Breast epithelium (tissue), 4 donors: ENCODE measurements around the gene TOR3A. TPM values are rescaled to one million over a fixed set of nuclear protein-coding genes. Genes with fewer than 3 reads are reported as not detected.
A peak's percentile ranks its signal among the peaks of the same experiment; 100 is the strongest.
"Not testable (repeated sequence)": the region's sequence is repeated elsewhere in the genome, so short reads cannot be mapped to it uniquely, and the experiment has no call there.

ENCODE experiments used
- DNase-seq, 2 donors: peaks; one replicate each; pipeline ENCODE4 v3.0.0-alpha.2; 2019; ENCODE audit warnings: low spot score in 2 of 2
- H3K27ac ChIP-seq, 2 donors: fragments of 200-600 bp; sonication (generic) in 1 of 2; one replicate each; pipeline ENCODE4 v1.5.1; 2016 to 2019; ENCODE audit warnings: mild to moderate bottlenecking in 1 of 2
- H3K27me3 ChIP-seq, 2 donors: fragments of 200-600 bp; sonication (generic) in 1 of 2; one replicate each; pipeline versions ENCODE4 v1.5.1 to v1.6.0; 2017 to 2019; ENCODE audit warnings: control low read depth in 1 of 2, mild to moderate bottlenecking in 1 of 2
- H3K36me3 ChIP-seq: fragments of 200-600 bp; one replicate; pipeline ENCODE4 v1.5.1; 2019
- H3K4me1 ChIP-seq, 2 donors: fragments of 200-600 bp; sonication (generic); one replicate each; pipeline ENCODE4 v1.5.1; 2016 to 2019; ENCODE audit warnings: control low read depth in 1 of 2
- H3K4me3 ChIP-seq, 3 donors: fragments of 200-600 bp; sonication (generic); 1 replicate in 2 of 3; 2 replicates in 1 of 3; pipeline ENCODE4 v1.5.1; 2016 to 2019; ENCODE audit warnings: mild to moderate bottlenecking in 3 of 3, moderate library complexity in 2 of 3
- H3K9me3 ChIP-seq, 2 donors: fragments of 200-600 bp; sonication (generic) in 1 of 2; one replicate each; pipeline ENCODE4 v1.5.1; 2016 to 2019; ENCODE audit warnings: control low read depth in 1 of 2
- CTCF ChIP-seq, 3 donors: fragments of 450-650 bp; IDR thresholded peaks; one replicate each; pipeline ENCODE4 v1.5.1; 2016 to 2017; ENCODE audit warnings: antibody characterized with exemption in 3 of 3, mild to moderate bottlenecking in 3 of 3, moderate library complexity in 3 of 3
- POLR2A ChIP-seq: fragments of 450-650 bp; IDR thresholded peaks from one replicate; pipeline ENCODE4 v1.6.1; 2016; ENCODE audit warnings: antibody characterized with exemption, mild to moderate bottlenecking, moderate library complexity
- POLR2AphosphoS5 ChIP-seq, 3 donors: sonication (generic); formaldehyde crosslinking; IDR thresholded peaks; one replicate each; pipeline ENCODE4 v1.6.1; 2017; ENCODE audit warnings: antibody characterized with exemption in 3 of 3
- intact Hi-C: fragments of 100-400 bp; cut with DNase I; formaldehyde crosslinking; loops from one replicate; pipeline ENCODE4 v1.15.1; 2023; ENCODE audit warnings: low total_unique reads
- total RNA-seq, 3 donors: library from RNA; depleted of rRNA; stranded (reverse); fragments of >200 nt; gene quantifications; one replicate each; pipeline ENCODE4 v1.1.0, GENCODE V29; 2016

The TOR3A gene
- total RNA-seq, 3 donors from 2014 or later = 32.8 to 50.5 (median 35.6) TPM

GRCh38 chr1:179126338-179127060 is 44.6 kb downstream of the TOR3A start:
- no peaks in the 10 kb centered on the region for H3K4me1 ChIP-seq
- peak overlapping the region in 1 of 2 donors; percentile 13 for H3K27ac ChIP-seq
- no peaks in the 10 kb centered on the region for H3K27me3 ChIP-seq
- H3K36me3 ChIP-seq = no peaks in the 10 kb centered on the region
- TF ChIP-seq POLR2AphosphoS5 (IDR thresholded peaks at IDR 0.05) (no peak), POLR2A (no peak), CTCF (IDR thresholded peaks at IDR 0.05) (no peak)
- intact Hi-C loops = no loop called here
- no peaks in the 10 kb centered on the region for H3K9me3 ChIP-seq
- no peak overlapping the region for H3K4me3 ChIP-seq
- DNase-seq = no peak

- Histone ChIP-seq H3K4me1 (no peaks in the 10 kb centered on the region), H3K27me3 (no peaks in the 10 kb centered on the region), H3K9me3 (no peaks in the 10 kb centered on the region), H3K4me3 (no peak overlapping the region), H3K27ac (peak overlapping the region in 1 of 2 donors; percentile 36), H3K36me3 (no peaks in the 10 kb centered on the region)
- no peak for TF ChIP-seq CTCF (IDR thresholded peaks at IDR 0.05)
- TF ChIP-seq POLR2A = no peak
- no peak for TF ChIP-seq POLR2AphosphoS5 (IDR thresholded peaks at IDR 0.05)
- intact Hi-C loops = no loop called here
- DNase-seq = no peak
Measured at GRCh38 chr1:179127163-179127895, 45.5 kb downstream of the TOR3A start.

GRCh38 chr1:179128520-179128919 is 46.6 kb downstream of the TOR3A start:
- Histone ChIP-seq H3K36me3 (no peaks in the 10 kb centered on the region), H3K4me3 (no peak overlapping the region), H3K4me1 (no peaks in the 10 kb centered on the region), H3K27ac (peak overlapping the region in 1 of 2 donors; percentile 4), H3K9me3 (no peaks in the 10 kb centered on the region), H3K27me3 (no peaks in the 10 kb centered on the region)
- intact Hi-C loops = no loop called here
- DNase-seq = no peak
- no peak for TF ChIP-seq CTCF (IDR thresholded peaks at IDR 0.05)
- TF ChIP-seq POLR2AphosphoS5 (IDR thresholded peaks at IDR 0.05) = no peak
- no peak for TF ChIP-seq POLR2A

- H3K9me3 ChIP-seq = no peaks in the 10 kb centered on the region
- intact Hi-C loops = no loop called here
- no peak for DNase-seq
- H3K4me1 ChIP-seq = no peaks in the 10 kb centered on the region
- peak overlapping the region; percentile 31 to 62 for H3K27ac ChIP-seq
- no peak for TF ChIP-seq POLR2AphosphoS5 (IDR thresholded peaks at IDR 0.05)
- no peak for TF ChIP-seq POLR2A
- TF ChIP-seq CTCF (IDR thresholded peaks at IDR 0.05) = no peak
- H3K27me3 ChIP-seq = no peaks in the 10 kb centered on the region
- H3K36me3 ChIP-seq = no peaks in the 10 kb centered on the region
- peak overlapping the region; percentile 4 to 48 (median 27) for H3K4me3 ChIP-seq
Measured at GRCh38 chr1:179129702-179130473, 48.0 kb downstream of the TOR3A start.

GRCh38 chr1:179135168-179135567 is 53.3 kb downstream of the TOR3A start:
- H3K9me3 ChIP-seq, H3K36me3 ChIP-seq, intact Hi-C loops: not testable (repeated sequence)

GRCh38 chr1:179135707-179136106 is 53.8 kb downstream of the TOR3A start:
- DNase-seq, H3K27me3 ChIP-seq, H3K36me3 ChIP-seq, H3K27ac ChIP-seq, H3K9me3 ChIP-seq, H3K4me3 ChIP-seq, intact Hi-C loops, H3K4me1 ChIP-seq: not testable (repeated sequence)

More at GRCh38 chr1:179135168-179135567, 53.3 kb downstream of the TOR3A start:
- not testable (repeated sequence) for H3K27me3 ChIP-seq, DNase-seq, H3K4me1 ChIP-seq, H3K27ac ChIP-seq, H3K4me3 ChIP-seq
